Large intestine (tissue), 3 donors: ENCODE data around the gene USP9X. TPM values are rescaled to one million over a fixed set of nuclear protein-coding genes. Genes with fewer than 3 reads are reported as not detected.
"Not testable (repeated sequence)": the region's sequence is repeated elsewhere in the genome, so short reads cannot be mapped to it uniquely, and the experiment has no call there.

Source experiments
- DNase-seq, 2 donors: peaks; one replicate each; pipeline versions ENCODE4 v3.0.0 to v3.0.0-alpha.2; 2013
- H3K27ac ChIP-seq: one replicate; pipeline ENCODE4 v1.5.1; 2013; ENCODE audit warnings: low read length
- H3K27me3 ChIP-seq: 2 replicates; pipeline ENCODE4 v1.6.1; 2013; ENCODE audit warnings: low read length; ENCODE audit not compliant: control insufficient read depth, insufficient read depth
- H3K36me3 ChIP-seq: 2 replicates; pipeline ENCODE4 v1.6.1; 2013; ENCODE audit warnings: low read length; ENCODE audit not compliant: control insufficient read depth, insufficient read depth
- H3K4me1 ChIP-seq: one replicate; pipeline ENCODE4 v1.6.1; 2013; ENCODE audit warnings: low read length; ENCODE audit not compliant: control insufficient read depth, insufficient read depth
- H3K4me3 ChIP-seq: one replicate; pipeline ENCODE4 v1.5.1; 2013; ENCODE audit warnings: low read length
- H3K9me3 ChIP-seq: one replicate; pipeline ENCODE4 v1.6.1; 2013; ENCODE audit warnings: mild to moderate bottlenecking, low read depth, low read length, moderate library complexity; ENCODE audit not compliant: control insufficient read depth
- WGBS: methylation state at CpG from one replicate; pipeline ENCODE4 v1.1.5; 2013; ENCODE audit warnings: low lambda C conversion rate; ENCODE audit not compliant: insufficient coverage; 5-methylcytosine and 5-hydroxymethylcytosine counted together
- polyA plus RNA-seq: library from polyadenylated mRNA; unstranded; fragments of 120-200 nt; gene quantifications from one replicate; pipeline ENCODE4 v1.2.1, GENCODE V29; 2013

The USP9X gene
- polyA plus RNA-seq, 1 donor: 47.3 TPM

DNA sequence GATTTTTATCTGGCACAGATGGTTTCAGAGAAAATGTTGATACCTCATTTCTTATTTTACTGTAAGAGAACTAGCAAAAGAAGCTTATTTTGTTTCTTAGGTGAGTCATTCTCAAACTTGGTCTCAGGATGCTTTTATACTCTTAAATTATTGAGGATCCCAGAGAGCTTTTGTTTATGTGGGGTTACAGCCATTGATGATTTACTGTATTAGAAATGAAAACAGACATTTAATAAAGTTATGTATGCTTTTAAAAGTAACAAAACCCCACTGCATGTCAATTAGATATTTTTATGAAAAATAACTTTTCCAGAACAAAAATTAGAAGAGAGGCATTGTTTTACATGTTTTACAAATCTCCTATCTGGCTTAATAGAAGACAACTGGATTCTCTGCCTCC lies 12.1 kb downstream of the USP9X start:
- Histone ChIP-seq H3K36me3 (peaks cover 2% of the 10 kb centered on the region), H3K27me3 (no peaks in the 10 kb centered on the region), H3K4me1 (peaks cover 5% of the 10 kb centered on the region), H3K27ac (no peak overlapping the region), H3K4me3 (no peak overlapping the region), H3K9me3 (no peaks in the 10 kb centered on the region)
- no peak for DNase-seq

DNA sequence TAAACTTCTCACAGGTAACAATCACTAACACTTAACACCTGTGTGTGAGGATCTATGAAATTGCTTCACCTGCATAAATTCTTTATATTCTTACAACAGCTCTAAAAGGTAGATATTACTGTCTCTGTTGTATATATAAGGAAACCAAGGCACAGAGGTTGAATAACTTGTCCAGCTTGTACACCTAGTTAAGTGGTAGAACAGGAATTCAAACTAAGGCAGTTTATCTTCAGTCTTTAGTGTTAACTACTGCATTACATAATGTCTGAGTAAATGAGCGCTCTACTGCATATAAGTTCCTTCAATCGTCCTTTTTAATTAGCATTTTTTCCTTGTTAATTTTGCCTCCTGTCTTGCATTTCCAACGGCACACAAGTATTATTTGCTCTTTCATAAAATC lies 15.0 kb downstream of the USP9X start:
- Histone ChIP-seq H3K27ac (no peak overlapping the region), H3K4me3 (no peak overlapping the region), H3K9me3 (no peaks in the 10 kb centered on the region), H3K36me3 (peaks cover 2% of the 10 kb centered on the region), H3K27me3 (no peaks in the 10 kb centered on the region), H3K4me1 (peaks cover 4% of the 10 kb centered on the region)
- no peak for DNase-seq
- WGBS: 10% methylated on average over 2 of the region's 3 CpGs

DNA sequence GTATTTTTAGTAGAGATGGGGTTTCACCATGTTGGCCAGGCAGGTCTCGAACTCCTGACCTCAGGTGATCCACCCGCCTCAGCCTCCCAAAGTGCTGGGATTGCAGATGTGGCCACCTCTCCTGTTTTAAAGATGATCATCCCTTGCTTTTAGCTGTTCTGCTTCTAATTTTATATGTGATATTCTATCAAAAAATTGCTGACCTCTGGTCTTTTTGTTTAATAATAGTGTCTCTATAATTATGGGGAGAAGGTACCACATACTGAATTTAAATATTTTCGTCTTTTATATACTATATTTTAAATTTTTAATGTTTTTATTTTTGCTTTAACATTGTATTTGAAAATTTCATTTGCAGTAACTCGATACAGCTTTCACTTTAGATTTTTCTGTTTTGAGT lies 15.6 kb downstream of the USP9X start:
- no peaks in the 10 kb centered on the region for H3K4me1 ChIP-seq
- peaks cover 2% of the 10 kb centered on the region for H3K36me3 ChIP-seq
- H3K27ac ChIP-seq: no peak overlapping the region
- no peaks in the 10 kb centered on the region for H3K9me3 ChIP-seq
- no peaks in the 10 kb centered on the region for H3K27me3 ChIP-seq
- no peak overlapping the region for H3K4me3 ChIP-seq
- no peak for DNase-seq
- WGBS: no CpG with 5 or more reads among the region's 4 CpGs

DNA sequence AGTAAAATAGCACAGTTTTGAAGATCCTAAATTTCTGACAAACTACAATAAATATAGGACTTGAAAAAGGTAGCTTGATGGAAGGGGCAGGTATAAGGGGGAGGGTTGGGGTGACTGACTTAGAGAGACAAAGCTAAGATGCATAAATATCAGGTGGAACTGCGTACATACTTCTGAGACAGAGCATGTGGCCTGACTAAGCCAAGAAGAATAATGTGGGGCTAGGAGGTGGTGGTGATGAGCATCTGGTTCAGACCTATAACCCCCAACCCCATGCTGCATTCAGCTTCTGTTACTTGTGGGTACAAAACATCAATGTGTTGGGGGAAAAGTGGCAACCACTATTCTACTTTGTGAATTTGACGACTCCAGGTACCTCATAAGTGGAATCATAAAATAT lies 19.8 kb downstream of the USP9X start:
- Histone ChIP-seq H3K36me3 (peaks cover 2% of the 10 kb centered on the region), H3K9me3 (no peaks in the 10 kb centered on the region), H3K27ac (no peak overlapping the region), H3K4me3 (no peak overlapping the region), H3K27me3 (no peaks in the 10 kb centered on the region), H3K4me1 (peaks cover 5% of the 10 kb centered on the region)
- no CpG with 5 or more reads among the region's 2 CpGs for WGBS
- DNase-seq: no peak

DNA sequence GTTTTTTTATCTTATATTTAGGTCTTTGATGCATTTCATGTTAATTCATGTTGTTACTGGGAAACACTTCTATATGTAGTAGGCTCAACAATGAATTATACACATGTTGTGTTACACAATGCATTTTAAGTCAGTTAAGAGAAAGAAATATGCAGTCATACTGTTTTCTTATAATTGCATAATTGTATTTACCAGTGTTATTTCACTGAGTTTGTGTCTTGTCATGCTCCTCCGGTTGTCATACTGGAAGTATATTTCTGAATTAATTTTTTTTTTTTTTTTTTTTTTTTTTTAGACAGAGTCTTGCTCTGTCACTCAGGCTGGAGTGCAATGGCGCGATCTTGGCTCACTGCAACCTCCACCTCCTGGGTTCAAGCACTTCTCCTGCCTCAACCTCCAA lies 21.0 kb downstream of the USP9X start:
- not testable (repeated sequence) for H3K4me1 ChIP-seq

DNA sequence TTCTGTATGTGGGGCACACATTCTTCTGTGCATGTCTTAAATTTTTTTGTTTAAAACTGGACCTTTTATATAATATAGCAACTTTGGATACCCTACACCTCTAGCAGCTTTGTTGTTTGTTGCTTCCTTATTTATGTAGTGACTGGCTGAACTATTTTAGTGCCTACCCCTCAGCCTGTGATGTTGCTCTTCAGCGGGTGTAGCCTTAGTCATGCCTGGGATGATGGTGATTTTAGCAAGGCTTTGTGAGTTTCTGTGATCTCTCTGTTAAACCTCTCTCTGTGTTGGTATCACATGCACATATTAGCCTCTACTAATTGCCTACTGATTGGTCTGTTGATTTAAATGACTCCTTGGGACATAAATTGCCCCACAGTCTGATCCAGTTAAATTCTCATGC lies 22.8 kb downstream of the USP9X start:
- H3K4me3 ChIP-seq: no peak overlapping the region
- no CpG with 5 or more reads among the region's 1 CpG for WGBS

More for the DNA sequence above, 21.0 kb downstream of the USP9X start:
- H3K36me3 ChIP-seq, H3K27me3 ChIP-seq, DNase-seq, H3K27ac ChIP-seq, H3K4me3 ChIP-seq, H3K9me3 ChIP-seq: not testable (repeated sequence)
- whole genome bisulfite sequencing: no CpG with 5 or more reads among the region's 3 CpGs

DNA sequence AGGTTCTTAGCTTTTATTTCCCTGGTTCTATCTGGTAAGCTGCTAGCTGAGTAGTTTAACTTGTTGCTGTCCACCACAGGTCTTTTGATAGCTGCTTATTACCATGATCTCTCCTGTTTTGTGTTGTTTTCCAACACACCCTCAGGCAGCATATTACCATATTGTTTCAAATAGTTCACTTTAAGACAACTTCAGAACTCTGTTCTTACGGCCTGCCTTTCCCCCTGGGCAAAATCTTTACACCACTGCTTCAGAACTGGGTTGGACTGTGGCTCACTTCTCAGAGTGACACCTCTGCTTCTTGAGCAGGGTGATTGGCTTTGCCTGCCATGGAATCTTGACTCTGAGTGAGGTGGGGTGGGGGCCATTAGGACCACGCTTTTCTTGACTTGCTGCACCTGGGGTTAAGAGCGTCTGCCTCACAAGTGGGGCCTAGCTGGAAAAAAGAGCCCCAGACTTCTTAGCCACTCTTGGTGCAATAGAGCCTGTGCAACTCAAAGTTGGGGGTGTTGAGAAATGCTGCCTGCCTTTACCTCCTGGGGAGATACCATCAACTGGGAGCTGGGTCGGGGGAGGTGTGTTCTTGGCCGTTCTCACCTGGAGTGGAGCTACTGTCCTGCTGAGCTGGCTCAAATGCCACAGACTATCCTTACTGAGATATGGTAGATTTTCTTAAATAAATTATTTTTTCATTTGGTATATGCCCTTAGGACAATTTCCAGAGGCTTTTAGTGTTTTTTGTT lies 23.4 kb downstream of the USP9X start:
- Histone ChIP-seq H3K36me3 (peaks cover 2% of the 10 kb centered on the region), H3K27ac (no peak overlapping the region), H3K27me3 (no peaks in the 10 kb centered on the region), H3K4me1 (peaks cover 6% of the 10 kb centered on the region), H3K9me3 (no peaks in the 10 kb centered on the region), H3K4me3 (no peak overlapping the region)
- DNase-seq: no peak
- WGBS: no CpG with 5 or more reads among the region's 5 CpGs

More for the DNA sequence above, 22.8 kb downstream of the USP9X start:
- Histone ChIP-seq H3K4me1 (peaks cover 6% of the 10 kb centered on the region), H3K36me3 (peaks cover 2% of the 10 kb centered on the region), H3K27ac (no peak overlapping the region), H3K27me3 (no peaks in the 10 kb centered on the region), H3K9me3 (no peaks in the 10 kb centered on the region)
- DNase-seq: no peak

DNA sequence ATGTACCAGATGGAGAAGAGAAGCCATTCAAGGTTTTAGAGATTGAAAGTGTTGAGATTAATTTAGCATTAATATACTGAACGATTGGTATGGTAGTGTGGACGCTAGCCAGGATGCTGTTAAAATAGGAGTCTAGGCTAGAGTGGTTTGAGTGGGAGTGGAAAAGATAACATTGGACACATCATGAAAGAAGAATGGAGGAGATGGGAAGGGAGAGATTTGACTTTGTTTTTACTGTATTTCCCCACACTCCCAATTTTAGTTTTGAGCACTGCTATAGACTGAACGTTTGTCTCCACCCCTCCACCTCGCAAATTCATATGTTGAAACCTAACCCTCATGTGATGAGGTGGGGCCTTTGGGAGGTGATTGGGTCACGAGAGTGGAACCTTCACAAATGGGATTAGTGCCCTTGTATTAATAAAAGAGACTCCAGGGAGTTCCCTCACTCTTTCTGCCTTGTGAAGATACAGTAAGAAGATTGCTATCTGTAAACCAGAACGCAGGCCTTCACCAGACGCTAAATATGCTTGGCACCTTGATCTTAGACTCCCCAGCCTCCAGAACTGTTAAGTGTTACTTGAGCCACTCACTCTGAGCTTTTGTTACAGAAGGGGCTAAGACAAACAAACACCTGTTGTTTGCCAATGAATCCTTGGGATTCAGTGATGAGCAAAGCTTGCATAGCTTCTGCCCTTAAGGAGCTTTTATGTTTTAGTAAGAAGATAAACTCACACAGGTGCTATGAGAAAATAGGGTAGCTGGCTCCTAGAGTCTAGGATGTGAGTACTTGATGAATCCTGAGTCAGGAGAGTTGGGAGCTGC lies 25.8 kb downstream of the USP9X start:
- no peak for DNase-seq
- Histone ChIP-seq H3K4me1 (peaks cover 6% of the 10 kb centered on the region), H3K27me3 (no peaks in the 10 kb centered on the region), H3K27ac (no peak overlapping the region), H3K36me3 (peaks cover 2% of the 10 kb centered on the region), H3K9me3 (no peaks in the 10 kb centered on the region), H3K4me3 (no peak overlapping the region)
- no CpG with 5 or more reads among the region's 7 CpGs for WGBS

DNA sequence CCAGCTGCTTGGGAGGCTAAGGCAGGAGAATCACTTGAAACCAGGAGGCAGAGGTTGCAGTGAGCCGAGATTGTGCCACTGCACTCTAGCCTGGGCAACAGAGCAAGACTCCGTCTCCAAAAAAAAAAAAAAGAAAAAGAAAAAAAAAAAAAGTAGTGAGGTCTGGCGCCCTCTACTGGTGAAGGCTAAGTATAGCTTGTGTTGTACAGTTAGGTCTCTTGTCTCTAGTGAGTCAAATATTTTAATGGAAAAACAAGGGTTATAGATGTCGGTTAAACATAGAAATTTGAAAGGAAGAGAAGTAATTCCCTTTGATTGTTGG lies 29.8 kb downstream of the USP9X start:
- WGBS: no CpG with 5 or more reads among the region's 4 CpGs
- H3K36me3 ChIP-seq, H3K27me3 ChIP-seq, H3K27ac ChIP-seq, H3K4me3 ChIP-seq, H3K4me1 ChIP-seq, DNase-seq, H3K9me3 ChIP-seq: not testable (repeated sequence)

DNA sequence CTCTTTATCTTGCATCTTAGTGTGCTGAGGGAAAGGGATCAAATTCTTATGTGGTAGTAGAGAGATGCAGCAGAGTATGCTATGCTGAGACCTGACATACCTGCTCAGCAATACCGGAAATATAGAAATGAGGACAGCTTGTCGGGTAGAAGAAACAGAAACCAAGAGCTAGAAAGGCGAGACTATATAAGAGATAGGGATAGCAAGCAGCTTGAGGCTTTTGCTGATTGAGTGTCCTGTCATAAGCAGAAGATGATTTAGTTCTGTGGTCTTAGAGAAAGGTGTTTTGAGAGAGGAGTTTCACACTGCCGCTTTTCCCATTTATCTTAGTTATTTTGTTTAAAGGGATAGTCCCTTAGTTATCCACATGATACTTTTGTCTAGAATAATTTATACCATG lies 31.7 kb downstream of the USP9X start:
- Histone ChIP-seq H3K27ac (peak overlapping the region; percentile 45), H3K4me1 (no peaks in the 10 kb centered on the region), H3K36me3 (no peaks in the 10 kb centered on the region), H3K4me3 (no peak overlapping the region), H3K27me3 (no peaks in the 10 kb centered on the region), H3K9me3 (no peaks in the 10 kb centered on the region)
- no CpG with 5 or more reads among the region's 4 CpGs for WGBS
- DNase-seq: peak in 1 of 2 donors; percentile 40

DNA sequence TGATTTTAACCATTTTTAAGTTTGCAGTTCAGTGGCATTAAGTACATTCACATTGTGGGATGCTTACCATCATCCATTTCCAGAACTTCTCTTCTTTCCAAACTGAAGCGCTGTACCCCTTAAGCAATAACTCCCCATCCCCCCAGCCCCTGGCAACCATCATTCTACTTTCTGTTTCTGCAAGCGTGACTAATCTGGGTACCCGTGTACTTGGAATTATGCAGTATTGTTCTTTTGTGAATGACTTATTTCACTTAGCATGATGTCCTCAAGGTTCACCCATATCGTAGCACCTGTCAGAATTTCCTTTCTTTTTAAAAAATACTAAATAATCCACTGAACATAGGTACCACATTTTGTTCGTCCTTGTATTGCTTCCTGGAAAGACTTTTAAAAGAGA lies 32.9 kb downstream of the USP9X start:
- WGBS: 100% methylated on average over 2 of the region's 5 CpGs
- Histone ChIP-seq H3K4me1 (no peaks in the 10 kb centered on the region), H3K27me3 (no peaks in the 10 kb centered on the region), H3K27ac (no peak overlapping the region), H3K9me3 (peaks cover 6% of the 10 kb centered on the region), H3K36me3 (no peaks in the 10 kb centered on the region), H3K4me3 (no peak overlapping the region)
- DNase-seq: no peak
